Measurements from ENCODE around the gene TOMM70. TPM values are rescaled to one million over a fixed set of nuclear protein-coding genes. Genes with fewer than 3 reads are reported as not detected.

The TOMM70 gene
- polyA plus RNA-seq, 1 donor: 85.2 TPM

DNA sequence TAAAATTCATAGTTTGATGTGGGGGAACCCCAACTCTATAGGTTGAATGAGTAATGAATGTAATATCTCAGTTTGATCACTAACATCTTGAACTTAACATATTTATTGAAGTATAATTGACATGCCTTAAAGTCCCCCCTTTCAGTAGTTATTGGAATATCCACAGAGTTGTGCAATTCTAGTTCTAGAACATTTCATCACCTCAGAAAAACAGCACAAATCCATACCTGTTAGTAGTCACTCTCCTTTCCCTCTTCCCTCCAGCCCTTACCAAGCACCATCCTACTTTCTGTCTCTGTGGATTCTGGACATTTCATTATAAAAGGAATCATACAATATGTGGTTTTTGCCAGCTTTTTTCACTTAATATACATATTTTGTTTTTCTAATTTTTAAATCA is 75.1 kb downstream of the TOMM70 start:
- DNase-seq: no peak

DNA sequence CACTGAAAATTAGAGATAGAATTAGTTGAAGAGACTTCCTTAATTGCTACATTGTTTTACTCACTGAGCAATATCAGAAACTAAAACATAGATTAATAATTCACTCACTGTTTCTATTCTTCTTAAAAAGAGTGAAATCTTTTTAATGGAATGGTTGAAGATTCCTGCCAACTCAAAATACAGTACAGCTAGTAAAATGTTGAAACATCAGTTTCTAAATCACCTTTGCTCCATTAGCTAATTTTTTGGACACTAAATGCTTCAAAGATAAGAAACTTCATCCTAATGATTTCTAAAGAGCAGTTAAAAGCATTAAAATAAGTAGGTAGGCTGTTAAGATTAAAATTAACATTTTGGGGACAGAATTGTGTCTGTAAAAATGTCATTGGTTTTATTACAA is 76.8 kb downstream of the TOMM70 start:
- no peak for DNase-seq

DNA sequence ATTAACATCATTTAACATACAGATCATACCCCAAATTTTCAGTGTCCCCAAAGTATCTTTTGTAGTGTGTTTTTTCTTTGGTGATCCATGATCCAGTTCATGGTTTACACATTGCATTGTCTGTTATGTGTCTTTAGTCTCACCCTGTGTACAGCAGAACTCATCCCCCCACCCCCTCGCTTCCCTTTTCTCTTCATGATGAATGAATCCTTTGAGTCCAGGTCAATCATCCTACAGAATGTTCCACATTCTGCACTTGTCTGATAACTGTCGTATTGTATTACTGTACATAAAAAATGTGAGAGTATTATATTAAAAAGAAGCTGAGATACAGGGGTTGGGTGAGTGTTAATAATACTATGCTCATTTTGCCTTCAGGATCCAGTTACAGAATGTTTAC is 80.9 kb downstream of the TOMM70 start:
- no peak for DNase-seq

DNA sequence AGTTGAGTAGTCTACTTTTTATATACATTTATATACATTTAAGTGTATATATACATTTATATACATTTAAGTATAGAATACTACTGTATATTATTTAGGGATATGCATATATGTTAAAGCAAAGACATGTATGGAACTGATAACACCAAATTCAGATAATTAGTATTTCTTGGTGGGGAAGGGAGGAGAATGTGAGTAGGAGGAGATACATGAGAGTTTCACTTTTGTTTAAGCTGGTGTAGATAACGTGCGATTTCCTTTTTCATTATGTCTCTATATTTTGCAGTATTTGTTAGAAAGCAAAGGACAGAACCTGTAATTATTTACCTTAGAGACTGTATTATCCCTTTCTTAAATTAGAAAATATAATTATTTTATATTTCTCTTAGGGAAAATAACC is 83.0 kb downstream of the TOMM70 start:
- no peak for DNase-seq

DNA sequence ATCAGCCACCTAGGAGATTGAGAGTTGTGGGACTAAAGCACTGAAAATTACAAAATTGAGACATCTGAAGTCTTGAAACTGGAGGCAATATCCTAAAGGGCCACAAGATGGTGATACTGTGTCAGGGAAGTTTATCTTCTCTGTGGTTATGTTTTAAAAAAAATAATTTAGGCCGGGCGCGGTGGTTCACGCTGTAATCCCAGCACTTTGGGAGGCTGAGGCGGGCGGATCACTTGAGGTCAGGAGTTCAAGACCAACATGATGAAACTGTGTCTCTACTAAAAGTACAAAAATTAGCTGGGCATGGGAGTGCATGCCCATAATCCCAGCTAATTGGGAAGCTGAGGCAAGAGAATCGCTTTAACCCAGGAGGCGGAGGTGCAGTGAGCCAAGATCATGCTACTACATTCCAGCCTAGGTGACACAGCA is 84.2 kb downstream of the TOMM70 start:
- peak; percentile 38 for DNase-seq

Other genes starting within 250 kb of the TOMM70 start
- gene TBC1D23, start 140.1 kb downstream of the TOMM70 start, polyA plus RNA-seq (ENCODE audit: insufficient read length): 41.7 TPM
- gene NIT2, start 66.3 kb downstream of the TOMM70 start, polyA plus RNA-seq (ENCODE audit: insufficient read length): 128 TPM
- gene LNP1, start 450 bp upstream of the TOMM70 start, polyA plus RNA-seq (ENCODE audit: insufficient read length): 6.8 TPM
- 22.1 TPM for gene TMEM45A, start 91.5 kb upstream of the TOMM70 start, polyA plus RNA-seq (ENCODE audit: insufficient read length)
- gene ADGRG7, start 208.5 kb upstream of the TOMM70 start, polyA plus RNA-seq (ENCODE audit: insufficient read length): not detected

Data from left kidney (tissue), 2 donors.